ENCODE measurements around the gene TM4SF18. TPM values are rescaled to one million over a fixed set of nuclear protein-coding genes. Genes with fewer than 3 reads are reported as not detected.
A peak's percentile ranks its signal among the peaks of the same experiment; 100 is the strongest.

TM4SF18 gene
- total RNA-seq, 1 donor from 2014 or later: 6.5 TPM

- Histone ChIP-seq H3K36me3 (no peaks in the 10 kb centered on the region), H3K4me3 (no peak overlapping the region), H3K4me1 (no peaks in the 10 kb centered on the region), H3K27ac (no peak overlapping the region), H3K27me3 (ENCODE audit: low read depth) (no peaks in the 10 kb centered on the region), H3K9me3 (no peaks in the 10 kb centered on the region)
- ATAC-seq: peak in 1 of 2 donors; percentile 85
- no peak for DNase-seq
- TF ChIP-seq, protein P1, sequence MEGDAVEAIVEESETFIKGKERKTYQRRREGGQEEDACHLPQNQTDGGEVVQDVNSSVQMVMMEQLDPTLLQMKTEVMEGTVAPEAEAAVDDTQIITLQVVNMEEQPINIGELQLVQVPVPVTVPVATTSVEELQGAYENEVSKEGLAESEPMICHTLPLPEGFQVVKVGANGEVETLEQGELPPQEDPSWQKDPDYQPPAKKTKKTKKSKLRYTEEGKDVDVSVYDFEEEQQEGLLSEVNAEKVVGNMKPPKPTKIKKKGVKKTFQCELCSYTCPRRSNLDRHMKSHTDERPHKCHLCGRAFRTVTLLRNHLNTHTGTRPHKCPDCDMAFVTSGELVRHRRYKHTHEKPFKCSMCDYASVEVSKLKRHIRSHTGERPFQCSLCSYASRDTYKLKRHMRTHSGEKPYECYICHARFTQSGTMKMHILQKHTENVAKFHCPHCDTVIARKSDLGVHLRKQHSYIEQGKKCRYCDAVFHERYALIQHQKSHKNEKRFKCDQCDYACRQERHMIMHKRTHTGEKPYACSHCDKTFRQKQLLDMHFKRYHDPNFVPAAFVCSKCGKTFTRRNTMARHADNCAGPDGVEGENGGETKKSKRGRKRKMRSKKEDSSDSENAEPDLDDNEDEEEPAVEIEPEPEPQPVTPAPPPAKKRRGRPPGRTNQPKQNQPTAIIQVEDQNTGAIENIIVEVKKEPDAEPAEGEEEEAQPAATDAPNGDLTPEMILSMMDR (IDR thresholded peaks at IDR 0.05): no peak
- intact Hi-C loops (cut with DNase I): no loop called here
Measured at GRCh38 chr3:149321640-149322039, 11.8 kb downstream of the TM4SF18 start.

DNA sequence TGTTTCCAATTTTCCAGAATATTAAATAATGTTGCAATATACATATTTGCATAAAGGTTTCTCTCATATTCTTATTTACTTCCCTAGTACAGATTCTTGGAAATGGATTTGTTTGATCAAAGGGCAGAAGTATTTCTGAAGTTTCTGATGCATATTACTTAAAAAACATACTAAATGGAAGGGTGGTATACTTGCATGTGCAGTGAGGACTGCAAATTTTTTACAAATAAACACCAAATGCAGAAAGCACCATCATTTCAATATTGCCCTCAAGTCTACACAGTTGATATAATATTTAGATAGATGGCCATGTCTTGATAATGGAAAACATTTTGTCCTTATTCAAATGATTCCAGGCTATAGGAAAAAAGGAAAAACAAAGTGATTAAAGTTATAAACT lies 12.3 kb downstream of the TM4SF18 start:
- no peaks in the 10 kb centered on the region for H3K36me3 ChIP-seq
- TF ChIP-seq, protein P1 (IDR thresholded peaks at IDR 0.05): no peak
- ATAC-seq (peak in 1 of 2 donors; percentile 25), DNase-seq (no peak)
- H3K4me1 ChIP-seq: no peaks in the 10 kb centered on the region
- intact Hi-C loops (cut with DNase I): no loop called here
- H3K4me3 ChIP-seq: no peak overlapping the region
- no peak overlapping the region for H3K27ac ChIP-seq
- no peaks in the 10 kb centered on the region for H3K27me3 ChIP-seq (ENCODE audit: low read depth)
- no peaks in the 10 kb centered on the region for H3K9me3 ChIP-seq

DNA sequence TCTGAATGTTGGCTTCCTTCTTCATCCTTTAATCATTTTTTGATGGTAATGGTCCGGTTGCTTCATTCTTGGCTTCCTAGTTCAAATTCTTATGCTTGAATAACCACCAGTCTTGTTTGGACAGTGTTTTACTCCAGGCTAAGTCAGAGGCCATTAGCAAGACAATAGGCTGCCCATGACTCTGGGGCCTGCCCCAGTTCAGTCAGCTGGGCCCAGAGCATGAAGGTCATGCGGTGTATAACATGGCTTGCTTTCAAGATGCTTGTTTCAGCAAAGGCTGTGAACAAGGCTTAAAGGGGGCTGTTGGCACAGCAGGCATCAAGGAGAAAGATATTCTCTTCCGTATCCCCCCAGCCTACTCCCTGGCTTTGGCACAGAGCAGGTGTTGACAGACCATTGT lies 13.7 kb downstream of the TM4SF18 start:
- Histone ChIP-seq H3K4me1 (no peaks in the 10 kb centered on the region), H3K9me3 (no peaks in the 10 kb centered on the region), H3K27me3 (ENCODE audit: low read depth) (no peaks in the 10 kb centered on the region), H3K36me3 (no peaks in the 10 kb centered on the region), H3K27ac (no peak overlapping the region), H3K4me3 (no peak overlapping the region)
- TF ChIP-seq, protein P1 (IDR thresholded peaks at IDR 0.05): no peak
- ATAC-seq (peak in 1 of 2 donors; percentile 11), DNase-seq (no peak)
- intact Hi-C loops (cut with DNase I): no loop called here

GRCh38 chr3:149317072-149317471 lies 16.4 kb downstream of the TM4SF18 start:
- H3K9me3 ChIP-seq: no peaks in the 10 kb centered on the region
- intact Hi-C loops (cut with DNase I): no loop called here
- H3K27ac ChIP-seq: no peak overlapping the region
- no peak for DNase-seq
- no peak overlapping the region for H3K4me3 ChIP-seq
- no peaks in the 10 kb centered on the region for H3K27me3 ChIP-seq (ENCODE audit: low read depth)
- H3K36me3 ChIP-seq: no peaks in the 10 kb centered on the region
- TF ChIP-seq, protein P1 (IDR thresholded peaks at IDR 0.05): no peak
- ATAC-seq: no peak
- H3K4me1 ChIP-seq: no peaks in the 10 kb centered on the region

DNA sequence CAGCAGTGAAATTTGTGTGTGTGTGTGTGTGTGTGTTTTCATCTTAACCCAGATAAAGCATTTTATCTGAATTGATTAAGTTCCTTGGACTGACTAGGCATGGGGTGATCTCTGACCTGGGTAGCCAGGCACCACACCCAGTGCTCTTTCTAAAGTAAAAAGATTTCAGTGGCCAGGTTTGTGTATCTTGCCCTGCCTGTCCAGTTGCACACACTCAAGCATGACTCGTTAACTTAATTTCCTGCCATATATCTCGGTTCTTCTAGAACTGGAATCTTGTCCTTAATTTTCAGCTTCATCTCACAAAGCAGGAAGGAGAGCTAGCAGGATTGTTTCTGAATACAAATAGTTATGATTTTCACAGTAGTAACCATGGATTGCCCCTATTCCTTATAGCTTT lies 17.0 kb downstream of the TM4SF18 start:
- no peaks in the 10 kb centered on the region for H3K36me3 ChIP-seq
- ATAC-seq (no peak), DNase-seq (no peak)
- no peak overlapping the region for H3K27ac ChIP-seq
- intact Hi-C loops (cut with DNase I): no loop called here
- TF ChIP-seq, protein P1 (IDR thresholded peaks at IDR 0.05): no peak
- no peak overlapping the region for H3K4me3 ChIP-seq
- no peaks in the 10 kb centered on the region for H3K9me3 ChIP-seq
- no peaks in the 10 kb centered on the region for H3K4me1 ChIP-seq
- no peaks in the 10 kb centered on the region for H3K27me3 ChIP-seq (ENCODE audit: low read depth)

GRCh38 chr3:149315694-149316093 lies 17.7 kb downstream of the TM4SF18 start:
- ATAC-seq (no peak), DNase-seq (no peak)
- no peaks in the 10 kb centered on the region for H3K27me3 ChIP-seq (ENCODE audit: low read depth)
- H3K9me3 ChIP-seq: no peaks in the 10 kb centered on the region
- no peaks in the 10 kb centered on the region for H3K36me3 ChIP-seq
- H3K27ac ChIP-seq: no peak overlapping the region
- no peaks in the 10 kb centered on the region for H3K4me1 ChIP-seq
- intact Hi-C loops (cut with DNase I): no loop called here
- H3K4me3 ChIP-seq: no peak overlapping the region
- TF ChIP-seq, protein P1 (IDR thresholded peaks at IDR 0.05): no peak
